GM18526 (cell line): ENCODE measurements around the gene SRMS.

Source experiments
- POLR2A ChIP-seq: IDR thresholded peaks from 3 replicates; pipeline ENCODE4 v1.6.1; 2011; ENCODE audit not compliant: insufficient read length; ENCODE audit errors: extremely low read depth

Gene SRMS, protein sequence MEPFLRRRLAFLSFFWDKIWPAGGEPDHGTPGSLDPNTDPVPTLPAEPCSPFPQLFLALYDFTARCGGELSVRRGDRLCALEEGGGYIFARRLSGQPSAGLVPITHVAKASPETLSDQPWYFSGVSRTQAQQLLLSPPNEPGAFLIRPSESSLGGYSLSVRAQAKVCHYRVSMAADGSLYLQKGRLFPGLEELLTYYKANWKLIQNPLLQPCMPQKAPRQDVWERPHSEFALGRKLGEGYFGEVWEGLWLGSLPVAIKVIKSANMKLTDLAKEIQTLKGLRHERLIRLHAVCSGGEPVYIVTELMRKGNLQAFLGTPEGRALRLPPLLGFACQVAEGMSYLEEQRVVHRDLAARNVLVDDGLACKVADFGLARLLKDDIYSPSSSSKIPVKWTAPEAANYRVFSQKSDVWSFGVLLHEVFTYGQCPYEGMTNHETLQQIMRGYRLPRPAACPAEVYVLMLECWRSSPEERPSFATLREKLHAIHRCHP

DNA sequence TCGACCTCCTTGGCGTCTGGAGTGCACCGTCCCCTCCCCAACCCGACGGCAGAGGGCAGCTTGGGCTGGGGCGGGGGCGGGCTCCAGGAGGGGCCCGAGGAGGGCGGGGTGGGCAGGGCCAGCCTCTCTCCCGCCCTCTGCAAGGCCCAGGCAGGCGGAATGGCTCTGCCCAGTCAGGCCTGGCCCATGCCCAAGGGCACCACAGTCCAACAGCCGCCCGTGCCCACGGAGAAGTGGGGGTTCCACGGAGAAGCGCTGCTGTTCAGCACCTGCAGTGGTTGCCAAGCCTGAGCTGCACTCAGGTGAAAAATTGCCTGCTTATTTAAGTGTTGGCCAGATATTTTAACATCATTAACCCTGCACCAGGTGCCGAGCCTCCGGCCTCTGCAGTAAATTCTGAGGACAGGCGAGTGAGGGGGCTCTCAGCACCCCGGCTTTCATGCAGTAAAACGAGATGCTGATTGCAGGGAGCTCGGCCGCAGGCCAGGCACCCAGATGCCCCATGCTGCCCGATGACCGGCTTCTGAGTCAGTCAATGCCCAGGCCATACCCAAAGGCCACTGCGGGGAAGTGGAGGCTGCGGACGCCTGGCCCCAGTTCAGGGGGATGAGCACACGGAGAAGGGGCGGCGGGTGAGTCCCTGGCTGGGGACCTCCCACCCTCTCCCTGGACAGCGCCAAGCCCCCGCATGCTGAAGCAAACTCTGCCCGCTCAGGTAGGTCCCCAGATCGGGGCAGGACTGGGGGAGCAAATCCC, at the start of gene SRMS:
Gene SRMS, minus strand, starts transcription at position 25 of the 756 bp plus-strand sequence. CDS start 286 bp downstream, outside the sequence.
- no peak for TF ChIP-seq POLR2A

DNA sequence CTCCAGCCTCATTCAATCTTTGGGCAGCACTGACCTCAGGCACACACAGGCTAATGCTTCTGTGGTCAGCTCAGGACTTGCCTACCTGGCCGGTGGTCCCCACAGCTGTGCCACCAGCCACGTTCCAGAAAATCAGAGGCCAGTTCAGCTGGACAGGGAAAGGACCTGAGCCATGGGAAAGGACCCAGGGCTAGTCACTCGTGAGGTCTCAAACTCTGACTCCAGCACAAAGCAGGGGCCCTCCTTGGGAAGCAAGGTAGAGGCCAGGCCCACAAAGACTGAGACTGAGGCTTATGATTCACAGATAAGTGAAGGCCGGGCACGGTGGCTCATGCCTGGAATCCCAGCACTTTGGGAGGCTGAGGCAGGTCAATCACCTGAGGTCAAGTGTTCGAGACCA, 48.9 kb upstream of the SRMS start:
- TF ChIP-seq POLR2A = no peak

DNA sequence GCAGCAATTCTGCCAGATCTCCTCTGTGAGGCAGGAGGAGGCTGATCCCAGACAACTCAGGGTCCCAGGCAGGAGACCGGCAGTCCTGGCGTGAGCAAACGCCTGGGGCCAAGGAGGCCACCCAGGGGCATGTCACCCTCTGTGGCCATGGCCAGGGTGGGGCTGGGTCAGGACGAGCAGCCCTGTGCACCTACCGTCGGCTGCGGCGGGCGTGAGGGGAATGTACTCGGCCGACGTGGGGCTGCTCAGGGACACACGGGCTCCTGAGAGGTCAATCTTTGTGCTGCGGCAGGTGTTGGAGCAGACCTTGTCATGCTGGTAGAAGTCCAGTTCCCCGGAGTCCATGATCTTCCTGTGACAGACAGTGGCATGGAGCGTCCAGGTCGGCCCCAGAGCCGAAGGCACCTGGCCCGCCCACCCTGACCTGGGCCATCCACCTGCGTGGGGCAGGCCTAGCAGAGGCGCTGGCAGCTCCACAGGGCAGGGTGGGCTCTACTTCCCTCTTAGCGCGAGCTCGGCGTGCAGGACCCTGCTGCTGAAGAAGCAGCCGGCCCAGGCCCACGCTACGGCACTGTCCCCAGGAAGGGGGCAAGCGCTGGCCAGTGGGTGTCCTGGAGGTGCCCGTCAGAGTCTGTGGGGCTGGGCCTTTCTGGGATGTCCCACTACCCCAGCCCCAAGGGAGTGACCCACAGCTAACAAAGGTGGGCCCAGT, 48.0 kb upstream of the SRMS start:
- TF ChIP-seq POLR2A = no peak

DNA sequence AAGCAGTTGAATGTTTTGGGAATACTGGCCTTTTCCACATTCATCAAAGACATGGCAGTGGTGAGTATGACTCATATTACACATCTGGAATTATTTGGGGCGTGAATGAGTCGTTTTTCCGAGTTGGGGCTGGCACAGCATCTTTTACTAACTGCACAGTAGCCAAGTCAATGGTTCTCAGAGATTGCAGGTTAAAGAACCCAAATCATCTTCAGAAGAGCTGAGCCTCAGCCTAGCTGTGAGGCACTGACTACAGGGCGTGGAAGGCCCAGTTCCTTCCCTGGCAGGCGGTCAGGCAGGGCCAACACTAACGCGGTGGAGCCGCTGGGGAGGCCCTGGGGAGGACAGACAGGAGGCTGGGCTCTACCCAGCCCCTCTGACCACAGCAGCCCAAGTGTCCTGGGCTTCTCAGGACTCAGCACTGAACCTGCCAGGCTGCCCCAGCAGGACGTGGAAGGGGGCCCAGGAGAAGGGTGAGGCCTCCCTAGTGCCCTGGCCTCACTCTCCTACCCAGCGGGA, 46.6 kb upstream of the SRMS start:
- TF ChIP-seq POLR2A = no peak

DNA sequence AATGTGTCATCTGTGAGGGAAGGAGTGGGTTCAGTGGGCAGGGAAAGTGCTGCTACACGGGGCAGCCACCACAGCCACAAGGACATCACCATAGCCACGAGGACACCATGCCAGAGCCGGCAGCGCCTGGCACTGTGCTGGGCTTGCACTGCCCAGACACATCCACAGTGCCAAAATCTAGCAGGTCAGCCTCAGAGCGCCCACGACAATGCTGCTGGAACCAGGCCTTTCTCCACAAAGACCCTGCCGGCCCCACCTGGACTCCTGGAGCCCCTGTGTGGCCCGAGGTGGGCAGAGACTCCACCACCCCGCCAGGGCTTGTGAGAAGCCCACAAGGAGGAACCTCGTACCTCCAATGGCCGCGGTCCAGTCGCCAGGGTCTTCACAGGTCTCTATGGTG, 45.1 kb upstream of the SRMS start:
- no peak for TF ChIP-seq POLR2A

DNA sequence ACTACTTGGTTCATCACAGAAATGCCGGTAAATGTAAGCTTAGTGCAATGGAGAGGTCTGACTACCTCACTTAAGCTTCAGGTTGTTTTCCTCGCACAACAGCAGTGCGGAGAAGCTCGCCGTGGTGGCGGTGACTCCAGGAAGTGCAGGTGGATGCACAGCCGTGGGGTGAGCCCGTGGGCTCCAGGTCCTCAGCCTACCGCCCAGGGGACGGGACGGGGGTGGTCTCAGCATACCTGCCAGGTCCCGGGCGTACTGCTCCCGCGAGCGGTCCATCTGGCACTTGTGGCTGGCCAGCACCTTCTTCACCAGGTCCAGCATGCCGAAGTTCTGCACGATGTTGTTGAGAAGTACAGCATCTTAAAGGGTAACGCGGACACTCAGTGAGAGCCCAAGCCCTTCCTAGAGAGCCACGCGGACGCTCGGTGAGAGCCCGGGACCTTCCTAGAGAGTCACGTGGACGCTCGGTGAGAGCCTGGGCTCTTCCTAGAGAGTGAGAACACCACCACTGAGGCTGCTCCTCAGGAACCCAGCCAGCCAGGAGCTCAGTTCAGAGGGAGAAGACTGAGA, 44.3 kb upstream of the SRMS start:
- TF ChIP-seq POLR2A = no peak

DNA sequence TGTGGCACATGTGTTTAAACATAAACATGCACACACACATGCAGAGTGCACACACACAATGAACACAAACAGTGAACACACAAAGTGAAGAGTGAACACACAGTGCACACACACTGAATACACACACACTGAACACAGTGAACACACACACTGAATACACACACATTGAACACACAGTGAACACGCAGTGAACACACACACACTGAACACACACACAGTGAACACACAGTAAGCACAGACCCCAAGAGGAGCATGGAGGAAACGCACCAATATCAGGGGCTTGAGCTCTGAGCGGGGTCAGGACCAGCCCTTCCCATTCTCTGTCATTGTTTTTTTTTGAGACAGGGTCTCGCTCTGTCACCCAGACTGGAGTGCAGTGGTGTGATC, 43.6 kb upstream of the SRMS start:
- TF ChIP-seq POLR2A = no peak

DNA sequence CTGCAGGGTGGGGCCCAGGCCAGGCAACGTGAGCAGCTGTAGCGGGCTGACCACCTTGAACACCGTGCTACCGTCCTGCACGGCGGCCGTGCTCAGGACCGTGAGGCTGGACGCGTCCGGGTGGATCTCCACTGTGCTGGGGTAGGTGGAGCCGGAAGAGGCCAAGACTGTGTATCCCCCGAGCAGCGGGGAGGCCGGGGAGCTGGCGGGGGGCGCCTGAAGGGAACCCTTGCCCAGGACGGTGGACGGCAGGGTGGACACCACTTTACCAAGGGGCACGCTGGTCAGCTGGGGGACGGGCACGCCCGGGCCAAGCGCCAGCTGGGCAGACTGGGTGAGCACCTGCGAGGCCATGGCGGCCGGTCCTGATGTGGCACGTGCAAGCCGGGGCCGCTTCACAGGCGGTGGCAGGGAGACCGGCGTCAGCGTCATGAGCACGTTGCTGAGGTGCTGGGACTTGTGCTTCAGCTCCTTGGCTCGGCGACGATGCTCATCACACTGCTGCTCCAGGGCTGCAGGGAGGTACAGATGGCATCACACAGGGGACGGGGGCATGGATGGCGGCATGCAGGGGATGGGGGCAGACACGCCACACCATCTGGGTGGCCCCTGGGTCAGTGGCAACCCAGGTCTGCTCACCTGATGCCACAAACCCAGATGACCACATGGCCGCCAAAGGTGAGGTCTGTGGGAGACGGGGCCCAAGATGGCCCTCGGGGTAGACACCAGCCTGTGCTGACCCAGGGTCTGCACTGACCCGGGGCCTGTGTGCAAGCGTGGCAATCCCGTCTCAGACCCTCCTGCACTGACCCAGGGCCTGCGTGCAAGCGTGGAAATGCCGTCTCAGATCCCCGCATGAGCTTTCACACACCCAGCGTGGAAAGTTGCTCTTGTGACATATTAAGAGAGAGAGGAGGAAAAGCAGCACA, 42.9 kb upstream of the SRMS start:
- TF ChIP-seq POLR2A = no peak

DNA sequence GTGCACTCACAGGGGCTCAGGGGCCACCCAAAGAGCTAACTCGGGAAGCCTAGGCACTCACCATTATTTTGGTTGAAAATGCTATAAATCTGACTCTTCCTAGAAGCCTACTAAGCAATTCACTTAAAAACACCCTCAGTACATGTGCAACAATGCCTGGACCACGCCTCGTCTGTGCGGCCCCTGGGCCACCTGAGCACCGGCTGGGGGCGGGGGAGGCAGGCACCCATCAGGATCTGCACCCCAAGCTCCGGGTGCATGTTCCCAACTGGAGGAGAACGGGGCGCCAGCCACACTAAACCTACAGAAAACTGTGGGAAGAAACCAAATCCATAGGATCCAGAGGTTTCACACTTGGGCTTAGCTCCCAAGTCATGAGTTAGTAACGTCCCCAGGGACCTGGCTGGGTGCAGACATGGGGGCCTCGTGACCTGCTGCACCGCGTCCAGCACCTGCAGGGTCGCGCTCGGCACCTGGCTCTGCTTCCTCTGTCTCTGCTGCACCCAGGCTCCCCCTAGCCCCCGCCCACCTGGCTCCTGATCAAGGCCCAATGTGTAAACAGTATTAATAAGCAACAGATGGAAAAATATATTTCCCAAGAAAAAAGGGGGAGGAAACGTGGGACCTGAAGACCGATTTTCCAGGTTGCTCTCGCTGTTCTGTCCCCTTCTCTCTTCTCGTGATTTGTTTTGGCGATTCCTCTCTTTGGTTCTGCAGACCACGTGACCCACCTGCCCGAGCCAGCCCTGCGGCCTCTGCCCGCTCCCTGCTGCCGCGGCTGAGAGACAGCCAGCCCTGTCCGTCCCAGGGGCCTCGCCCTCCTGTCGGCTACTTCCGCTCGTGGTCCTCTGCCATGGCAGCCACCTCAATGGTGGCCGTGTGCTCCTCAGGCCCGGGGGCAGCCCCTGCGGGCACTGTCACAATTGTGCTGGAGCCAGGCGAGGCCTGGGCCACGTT, 42.0 kb upstream of the SRMS start:
- no peak for TF ChIP-seq POLR2A

DNA sequence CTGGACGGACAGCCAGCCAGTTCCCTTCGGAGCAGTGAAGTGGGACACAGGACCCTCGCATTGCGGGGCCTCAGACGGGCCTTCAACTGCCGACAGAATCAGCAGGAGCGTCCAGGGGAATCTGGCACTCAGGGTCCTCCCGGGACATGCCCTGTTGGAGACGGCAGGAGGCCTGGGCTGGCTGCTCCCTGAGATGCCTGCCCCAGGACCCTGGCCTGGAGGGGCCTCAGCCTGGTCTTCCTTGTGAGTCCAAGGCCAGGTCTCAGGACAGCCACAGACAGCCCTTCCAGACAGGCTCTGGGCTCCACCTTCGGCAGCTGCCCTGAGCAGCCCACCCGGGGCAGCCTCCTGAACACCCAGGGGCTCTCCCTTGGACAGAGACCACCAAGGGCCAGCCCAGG, 41.1 kb upstream of the SRMS start:
- TF ChIP-seq POLR2A = no peak

DNA sequence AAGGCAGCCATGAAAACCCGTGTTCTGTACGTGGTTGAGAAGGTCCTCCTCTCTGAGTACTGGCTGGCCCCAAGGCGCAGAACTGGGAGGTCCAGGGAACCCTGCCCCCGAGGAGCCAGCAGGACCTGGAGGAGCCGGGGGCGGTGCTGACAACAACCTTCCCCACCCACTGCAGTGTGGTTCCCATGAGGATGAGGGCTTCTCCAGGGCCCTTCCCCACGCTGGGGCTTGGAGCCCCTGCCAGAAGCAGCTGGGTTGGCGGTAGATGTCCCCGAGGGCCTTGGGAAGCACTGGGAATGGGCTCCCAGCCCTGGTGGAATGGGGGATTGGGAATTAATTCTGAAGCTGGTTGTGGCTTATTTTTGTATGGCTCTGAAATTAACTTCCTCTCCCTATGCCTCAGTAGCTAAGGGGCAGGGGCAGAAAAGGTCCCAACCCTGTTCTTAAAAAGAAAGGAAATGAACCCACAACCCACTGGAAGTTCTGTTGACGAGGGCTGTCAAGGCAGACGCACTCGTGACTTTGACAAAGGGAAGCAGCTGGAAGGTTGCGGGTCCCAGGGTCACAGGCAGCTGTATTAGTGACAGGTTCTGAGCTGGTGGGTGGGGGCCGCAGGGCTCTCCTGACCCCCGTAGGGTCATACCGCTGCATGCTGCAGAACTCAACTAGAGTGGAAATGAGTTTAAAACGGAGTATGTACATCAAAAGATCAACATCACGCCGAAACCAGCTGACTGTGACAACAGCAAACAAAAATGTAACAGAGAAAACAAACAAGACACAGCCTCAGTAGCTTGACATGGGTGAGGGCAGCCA, 40.4 kb upstream of the SRMS start:
- no peak for TF ChIP-seq POLR2A

DNA sequence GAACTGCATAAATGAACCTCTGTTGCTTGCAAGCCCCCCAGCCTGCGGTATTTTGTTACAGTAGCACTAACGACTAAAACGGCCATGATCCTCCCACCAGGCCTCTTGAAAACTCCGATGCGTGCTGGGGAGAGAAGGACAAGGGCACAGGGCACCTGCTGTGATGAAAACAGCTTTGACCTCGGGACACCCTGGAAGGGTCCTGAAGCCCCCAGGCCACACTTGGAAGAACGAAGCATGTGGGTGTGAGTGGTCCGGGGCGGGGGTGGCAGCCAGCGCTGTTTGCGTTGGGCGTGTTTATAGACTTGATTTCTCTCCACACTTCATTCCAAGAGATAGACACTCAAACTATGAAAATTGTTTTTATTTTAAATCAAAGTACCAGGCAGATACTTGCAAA, 39.7 kb upstream of the SRMS start:
- TF ChIP-seq POLR2A = no peak

DNA sequence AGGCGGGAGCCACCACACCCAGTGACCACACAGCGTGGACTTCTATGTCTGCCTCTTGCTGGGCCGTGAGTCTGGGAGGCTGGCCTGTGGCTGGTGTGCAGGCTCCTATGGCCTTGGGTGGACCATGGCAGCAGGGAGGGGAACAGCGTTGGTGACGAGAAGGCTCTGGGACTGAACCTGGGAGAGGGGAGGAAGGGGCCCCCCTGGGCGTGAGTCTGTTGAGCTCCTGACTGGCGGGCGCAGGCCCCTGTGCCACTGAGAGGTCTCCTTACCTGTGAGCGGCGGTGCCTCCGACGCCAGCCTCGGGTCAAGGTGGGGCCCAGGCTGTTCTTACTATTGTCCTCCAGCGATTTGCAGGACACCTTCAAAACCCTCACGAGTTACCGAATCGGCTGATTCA, 39.2 kb upstream of the SRMS start:
- TF ChIP-seq POLR2A = no peak
